ENCODE measurements around the gene TMEM167A. TPM values are rescaled to one million over a fixed set of nuclear protein-coding genes. Genes with fewer than 3 reads are reported as not detected.

Gene TMEM167A
- total and polyA plus RNA-seq, 5 donors: 27.9 to 78.0 (median 55.0) TPM

- Histone ChIP-seq H3K4me3 (ENCODE audit: low read length) (no peak overlapping the region), H3K27me3 (ENCODE audit: control insufficient read depth, insufficient read depth) (no peaks in the 10 kb centered on the region), H3K27ac (ENCODE audit: low read length) (no peak overlapping the region), H3K4me1 (ENCODE audit: control insufficient read depth, insufficient read depth, low read length) (no peaks in the 10 kb centered on the region), H3K9me3 (ENCODE audit: control insufficient read depth, low read length) (no peaks in the 10 kb centered on the region)
- ATAC-seq (no peak), DNase-seq (no peak)
- WGBS: 53% methylated on average over 3 of the region's 3 CpGs
- intact Hi-C loops (cut with DNase I): no loop called here
Measured at GRCh38 chr5:83034036-83034435, 43.2 kb downstream of the TMEM167A start.

DNA sequence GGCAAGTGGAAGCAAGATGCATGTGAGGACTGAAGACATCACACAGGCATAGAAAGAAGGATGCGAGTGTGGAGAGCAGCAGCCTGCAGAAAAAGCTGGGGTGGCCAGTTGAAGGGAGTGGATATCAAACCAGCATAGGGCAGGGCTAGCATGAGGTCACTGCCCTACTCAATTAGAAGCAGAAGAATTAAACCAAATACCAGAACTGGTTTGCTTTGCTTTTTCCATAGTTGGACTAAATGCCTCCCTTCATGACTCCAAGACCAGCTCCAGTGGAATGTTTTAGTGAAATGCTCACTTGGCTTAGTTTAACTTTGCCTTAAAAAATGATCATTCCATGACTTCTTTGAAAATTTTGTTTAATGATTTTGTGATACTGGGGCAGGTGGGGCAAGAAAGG lies 45.8 kb downstream of the TMEM167A start:
- no peaks in the 10 kb centered on the region for H3K4me1 ChIP-seq (ENCODE audit: control insufficient read depth, insufficient read depth, low read length)
- no peaks in the 10 kb centered on the region for H3K9me3 ChIP-seq (ENCODE audit: control insufficient read depth, low read length)
- H3K27me3 ChIP-seq (ENCODE audit: control insufficient read depth, insufficient read depth): no peaks in the 10 kb centered on the region
- WGBS: 96% methylated on average over 1 of the region's 1 CpG
- no peak for ATAC-seq
- no peak for DNase-seq
- intact Hi-C loops (cut with DNase I): no loop called here
- no peak overlapping the region for H3K4me3 ChIP-seq (ENCODE audit: low read length)
- H3K27ac ChIP-seq (ENCODE audit: low read length): no peak overlapping the region

DNA sequence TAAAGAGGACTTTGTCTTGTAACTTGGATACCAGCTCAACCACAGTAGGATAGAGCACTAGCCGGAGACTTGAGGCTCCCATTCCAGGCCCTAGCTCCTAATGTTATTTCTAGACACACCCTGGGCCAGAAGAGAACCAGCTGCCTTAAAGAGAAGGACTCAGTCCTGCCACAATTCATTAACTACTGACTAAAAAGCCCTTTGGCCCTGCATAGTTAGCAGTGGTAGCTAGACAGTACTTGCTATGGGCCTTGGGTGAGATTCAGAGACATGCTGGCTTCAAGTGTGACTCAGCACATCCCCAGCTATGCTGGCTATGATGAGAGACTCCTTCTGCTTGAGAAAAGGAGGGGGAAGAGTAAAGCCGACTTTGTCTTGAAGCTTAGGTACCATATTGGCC lies 47.3 kb downstream of the TMEM167A start:
- Histone ChIP-seq H3K4me1 (ENCODE audit: control insufficient read depth, insufficient read depth, low read length) (no peaks in the 10 kb centered on the region), H3K27ac (ENCODE audit: low read length) (no peak overlapping the region), H3K27me3 (ENCODE audit: control insufficient read depth, insufficient read depth) (no peaks in the 10 kb centered on the region), H3K4me3 (ENCODE audit: low read length) (no peak overlapping the region), H3K9me3 (ENCODE audit: control insufficient read depth, low read length) (no peaks in the 10 kb centered on the region)
- ATAC-seq (peak; percentile 38 to 61), DNase-seq (no peak)
- 87% methylated on average over 2 of the region's 2 CpGs for WGBS
- intact Hi-C loops (cut with DNase I): no loop called here

GRCh38 chr5:83026930-83027687 lies 50.1 kb downstream of the TMEM167A start:
- ATAC-seq (peak in 1 of 2 donors; percentile 16), DNase-seq (peak in 1 of 3 donors; percentile 12)
- no peaks in the 10 kb centered on the region for H3K9me3 ChIP-seq (ENCODE audit: control insufficient read depth, low read length)
- no peak overlapping the region for H3K27ac ChIP-seq (ENCODE audit: low read length)
- WGBS: 46% methylated on average over 4 of the region's 4 CpGs
- no peaks in the 10 kb centered on the region for H3K4me1 ChIP-seq (ENCODE audit: control insufficient read depth, insufficient read depth, low read length)
- intact Hi-C loops (cut with DNase I): no loop called here
- no peaks in the 10 kb centered on the region for H3K27me3 ChIP-seq (ENCODE audit: control insufficient read depth, insufficient read depth)
- H3K4me3 ChIP-seq (ENCODE audit: low read length): no peak overlapping the region

DNA sequence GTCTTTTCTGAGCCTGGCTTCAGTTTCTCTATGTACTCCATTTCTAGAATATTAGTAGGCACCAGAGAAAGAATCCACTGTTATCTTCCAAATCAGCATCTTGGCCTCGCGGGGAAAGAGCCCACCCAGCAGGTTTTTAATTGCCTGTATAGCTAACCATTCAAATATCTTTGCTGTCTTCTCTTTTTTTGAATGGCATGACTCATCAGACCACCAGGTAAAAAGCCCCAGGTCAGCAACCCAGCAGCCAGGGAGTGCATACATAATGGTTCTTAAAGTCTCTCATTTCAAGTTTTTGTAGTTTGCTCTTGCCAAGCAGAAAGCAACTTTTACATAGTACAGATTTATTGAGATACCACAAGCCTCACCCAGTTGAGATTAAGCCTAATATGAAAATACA lies 50.7 kb downstream of the TMEM167A start:
- H3K27me3 ChIP-seq (ENCODE audit: control insufficient read depth, insufficient read depth): no peaks in the 10 kb centered on the region
- intact Hi-C loops (cut with DNase I): no loop called here
- no peak for ATAC-seq
- H3K9me3 ChIP-seq (ENCODE audit: control insufficient read depth, low read length): no peaks in the 10 kb centered on the region
- WGBS: 72% methylated on average over 2 of the region's 2 CpGs
- no peak overlapping the region for H3K27ac ChIP-seq (ENCODE audit: low read length)
- no peaks in the 10 kb centered on the region for H3K4me1 ChIP-seq (ENCODE audit: control insufficient read depth, insufficient read depth, low read length)
- DNase-seq: no peak
- H3K4me3 ChIP-seq (ENCODE audit: low read length): no peak overlapping the region

GRCh38 chr5:83025690-83026478 lies 51.3 kb downstream of the TMEM167A start:
- ATAC-seq: no peak
- Histone ChIP-seq H3K4me3 (ENCODE audit: low read length) (no peak overlapping the region), H3K9me3 (ENCODE audit: control insufficient read depth, low read length) (no peaks in the 10 kb centered on the region), H3K4me1 (ENCODE audit: control insufficient read depth, insufficient read depth, low read length) (no peaks in the 10 kb centered on the region), H3K27ac (ENCODE audit: low read length) (no peak overlapping the region), H3K27me3 (ENCODE audit: control insufficient read depth, insufficient read depth) (no peaks in the 10 kb centered on the region)
- WGBS: 92% methylated on average over 8 of the region's 8 CpGs
- intact Hi-C loops (cut with DNase I): no loop called here
- DNase-seq: no peak

DNA sequence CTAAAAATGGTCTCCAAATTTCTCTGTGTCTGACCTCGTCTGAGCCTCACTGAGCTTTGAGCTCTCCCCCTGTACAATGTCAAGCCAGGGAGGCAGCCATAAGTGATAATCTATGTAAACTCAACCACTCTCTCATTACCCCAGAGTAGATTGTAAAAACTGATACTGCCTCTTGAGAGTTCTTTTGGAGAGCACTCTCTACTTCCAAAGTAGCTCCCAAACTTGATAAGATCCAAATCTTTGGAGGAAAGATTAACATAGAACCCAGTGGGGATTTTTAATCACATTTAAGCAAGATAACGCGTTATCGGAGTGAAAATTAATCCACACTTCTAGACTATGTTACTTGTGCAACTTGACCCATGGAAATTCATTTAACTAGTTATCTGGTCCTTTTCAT lies 54.9 kb downstream of the TMEM167A start:
- intact Hi-C loops (cut with DNase I): no loop called here
- WGBS: 75% methylated on average over 4 of the region's 4 CpGs
- ATAC-seq: no peak
- Histone ChIP-seq H3K4me3 (ENCODE audit: low read length) (no peak overlapping the region), H3K27ac (ENCODE audit: low read length) (no peak overlapping the region), H3K27me3 (ENCODE audit: control insufficient read depth, insufficient read depth) (no peaks in the 10 kb centered on the region), H3K9me3 (ENCODE audit: control insufficient read depth, low read length) (no peaks in the 10 kb centered on the region), H3K4me1 (ENCODE audit: control insufficient read depth, insufficient read depth, low read length) (no peaks in the 10 kb centered on the region)
- DNase-seq: no peak

DNA sequence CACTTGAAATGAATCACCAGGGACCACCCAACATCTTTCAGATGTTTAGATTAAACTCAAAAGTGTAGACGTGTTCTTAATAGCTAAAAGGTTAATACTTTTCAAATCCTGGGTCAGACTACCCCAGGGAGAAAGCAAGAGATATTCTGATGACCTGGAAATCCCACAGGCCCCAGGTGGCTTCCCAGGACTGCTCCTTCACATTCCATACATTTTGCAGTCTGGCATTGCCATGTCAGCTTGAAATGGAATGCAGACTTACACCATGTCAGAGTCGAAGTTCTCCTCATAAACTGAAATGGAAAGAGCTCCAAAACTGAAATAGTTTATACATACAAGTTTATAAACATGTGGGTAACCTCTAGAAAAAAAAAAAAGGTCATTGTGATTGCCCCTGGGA lies 61.5 kb downstream of the TMEM167A start:
- no peak overlapping the region for H3K4me3 ChIP-seq (ENCODE audit: low read length)
- 46% methylated on average over 2 of the region's 2 CpGs for WGBS

DNA sequence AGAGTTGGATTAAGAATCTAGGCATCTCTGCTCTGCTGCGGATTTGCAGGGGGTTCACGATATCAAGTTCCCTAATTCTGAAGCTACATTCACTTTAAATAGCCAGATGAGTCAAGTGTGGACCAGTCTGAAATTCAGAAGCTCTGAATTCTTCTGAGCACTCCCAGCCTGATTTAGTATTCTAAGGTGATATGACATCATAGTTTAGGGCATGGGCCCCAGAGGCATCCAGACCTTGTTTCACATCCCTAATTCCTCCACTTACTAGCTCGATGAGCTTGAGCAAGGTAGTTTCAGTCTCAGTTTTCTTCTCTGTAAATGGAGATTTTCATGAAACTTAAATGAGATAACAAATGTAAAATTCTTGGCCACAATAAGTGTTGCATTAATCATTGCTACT lies 65.2 kb downstream of the TMEM167A start:
- Histone ChIP-seq H3K4me3 (ENCODE audit: low read length) (no peak overlapping the region), H3K9me3 (ENCODE audit: control insufficient read depth, low read length) (no peaks in the 10 kb centered on the region), H3K4me1 (ENCODE audit: control insufficient read depth, insufficient read depth, low read length) (no peaks in the 10 kb centered on the region), H3K27ac (ENCODE audit: low read length) (no peak overlapping the region), H3K27me3 (ENCODE audit: control insufficient read depth, insufficient read depth) (no peaks in the 10 kb centered on the region)
- 89% methylated on average over 3 of the region's 3 CpGs for WGBS
- DNase-seq (no peak), ATAC-seq (no peak)
- intact Hi-C loops (cut with DNase I): no loop called here

More for the DNA sequence above, 61.5 kb downstream of the TMEM167A start:
- intact Hi-C loops (cut with DNase I): no loop called here
- no peaks in the 10 kb centered on the region for H3K9me3 ChIP-seq (ENCODE audit: control insufficient read depth, low read length)
- no peaks in the 10 kb centered on the region for H3K27me3 ChIP-seq (ENCODE audit: control insufficient read depth, insufficient read depth)
- H3K27ac ChIP-seq (ENCODE audit: low read length): no peak overlapping the region
- ATAC-seq (no peak), DNase-seq (no peak)
- H3K4me1 ChIP-seq (ENCODE audit: control insufficient read depth, insufficient read depth, low read length): no peaks in the 10 kb centered on the region

DNA sequence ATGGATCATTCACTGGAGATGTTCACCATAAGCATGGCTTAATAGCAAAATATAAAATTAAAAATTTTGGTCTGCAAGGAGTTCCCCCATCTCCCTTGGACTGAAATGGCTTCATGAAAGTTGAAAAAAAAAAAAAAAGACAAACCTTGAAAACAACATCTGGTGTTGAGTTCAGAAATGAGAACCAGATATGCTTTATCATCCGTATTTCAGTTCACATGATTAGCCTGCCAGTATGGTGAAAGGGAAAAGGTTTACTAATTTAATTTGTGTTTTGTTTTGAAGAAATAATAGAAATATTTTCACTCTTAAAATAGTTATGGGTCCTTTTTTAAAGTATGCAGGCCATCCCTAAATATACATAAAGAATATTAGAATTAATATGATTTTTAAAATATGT lies 67.8 kb downstream of the TMEM167A start:
- DNase-seq: no peak
- WGBS: 48% methylated on average over 1 of the region's 1 CpG
- no peaks in the 10 kb centered on the region for H3K27me3 ChIP-seq (ENCODE audit: control insufficient read depth, insufficient read depth)
- no peaks in the 10 kb centered on the region for H3K9me3 ChIP-seq (ENCODE audit: control insufficient read depth, low read length)
- H3K27ac ChIP-seq (ENCODE audit: low read length): no peak overlapping the region
- H3K4me1 ChIP-seq (ENCODE audit: control insufficient read depth, insufficient read depth, low read length): no peaks in the 10 kb centered on the region
- intact Hi-C loops (cut with DNase I): no loop called here
- no peak overlapping the region for H3K4me3 ChIP-seq (ENCODE audit: low read length)
- ATAC-seq: no peak

GRCh38 chr5:83007755-83008154 lies 69.4 kb downstream of the TMEM167A start:
- H3K27me3 ChIP-seq (ENCODE audit: control insufficient read depth, insufficient read depth): no peaks in the 10 kb centered on the region
- intact Hi-C loops (cut with DNase I): no loop called here
- DNase-seq: no peak
- 86% methylated on average over 1 of the region's 1 CpG for WGBS
- H3K27ac ChIP-seq (ENCODE audit: low read length): no peak overlapping the region
- no peaks in the 10 kb centered on the region for H3K9me3 ChIP-seq (ENCODE audit: control insufficient read depth, low read length)
- no peak for ATAC-seq
- H3K4me1 ChIP-seq (ENCODE audit: control insufficient read depth, insufficient read depth, low read length): no peaks in the 10 kb centered on the region
- no peak overlapping the region for H3K4me3 ChIP-seq (ENCODE audit: low read length)
